CD4-positive, alpha-beta T cell treated with Interleukin-17A for 1 hour (primary cell): Measurements from ENCODE around the gene UNC5CL.

ENCODE experiments used
- DNase-seq: peaks from one replicate; pipeline ENCODE4 v3.0.0-alpha.2; 2020

UNC5CL gene

DNA sequence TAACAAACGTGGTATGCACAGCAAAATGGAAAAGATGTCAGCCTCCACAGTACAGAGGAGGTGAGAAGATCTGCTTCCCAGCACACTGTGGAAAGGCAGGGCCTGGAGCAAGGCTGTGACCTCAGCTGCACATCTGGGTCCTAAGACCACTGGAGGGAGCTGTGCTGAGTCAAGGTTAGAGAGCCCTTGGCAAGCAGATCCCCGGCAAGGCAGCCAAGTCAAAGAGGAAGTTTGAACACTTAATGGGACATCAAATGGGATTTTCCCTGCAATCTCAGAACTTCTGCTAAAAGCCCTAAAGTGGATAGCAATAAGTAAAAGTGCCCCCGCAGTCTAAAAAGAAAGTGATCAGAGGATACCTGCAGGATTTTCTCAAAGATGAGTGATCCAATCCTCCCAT lies 39.5 kb downstream of the UNC5CL start:
- DNase-seq: peak; percentile 20

DNA sequence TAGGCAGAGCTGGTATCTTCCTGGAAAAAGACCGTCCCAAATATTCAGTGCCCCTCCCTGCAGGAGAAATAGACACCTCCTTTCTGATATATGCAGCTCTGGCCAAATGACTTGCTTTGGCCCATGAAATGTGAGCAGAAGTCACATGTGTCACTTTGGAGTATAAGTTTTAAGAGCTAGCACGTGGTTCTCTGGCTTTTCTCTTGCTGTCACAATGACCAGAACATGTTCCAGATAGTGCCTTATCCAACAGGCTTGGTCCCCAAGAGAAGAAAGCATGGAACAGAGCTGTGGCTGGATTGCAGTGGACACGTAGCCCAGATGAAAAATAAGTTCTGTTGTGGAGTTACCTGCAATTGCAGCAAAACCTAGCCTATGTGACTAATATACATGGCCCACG lies 40.4 kb downstream of the UNC5CL start:
- no peak for DNase-seq

DNA sequence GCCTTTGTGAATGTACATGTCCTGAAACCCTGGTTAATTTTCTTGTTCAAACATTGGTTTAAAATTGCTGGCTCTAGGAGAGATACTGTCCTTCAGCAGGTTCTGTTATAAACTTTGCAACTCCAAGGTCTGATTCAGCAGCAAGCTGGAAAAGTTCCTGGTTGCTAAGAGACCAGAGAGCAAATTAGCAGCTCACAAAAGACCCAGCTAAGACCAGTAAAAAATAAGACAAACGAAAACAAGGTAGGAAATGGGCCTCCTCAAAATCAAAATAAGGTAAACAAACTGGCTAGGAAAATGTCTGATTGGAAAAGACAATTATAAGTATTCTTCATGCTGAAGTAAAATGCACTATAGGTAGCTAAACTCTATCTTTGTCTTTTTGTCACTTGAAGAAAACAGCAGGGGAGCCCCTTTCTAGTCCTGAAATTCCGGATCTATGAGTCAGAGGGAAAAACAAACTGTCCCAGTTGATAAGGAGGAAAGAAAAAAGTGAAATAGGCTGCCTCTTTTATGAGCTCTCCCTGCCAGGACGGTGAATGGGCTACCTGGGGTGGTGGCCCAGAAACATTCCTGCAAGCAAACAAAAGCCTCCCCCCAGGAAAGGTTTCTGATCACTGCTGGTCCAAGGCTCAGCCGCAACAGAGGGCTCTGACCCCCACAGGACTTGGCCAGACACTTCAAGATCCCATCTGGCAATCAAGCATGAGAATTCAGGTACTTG lies 41.6 kb downstream of the UNC5CL start:
- DNase-seq: no peak

DNA sequence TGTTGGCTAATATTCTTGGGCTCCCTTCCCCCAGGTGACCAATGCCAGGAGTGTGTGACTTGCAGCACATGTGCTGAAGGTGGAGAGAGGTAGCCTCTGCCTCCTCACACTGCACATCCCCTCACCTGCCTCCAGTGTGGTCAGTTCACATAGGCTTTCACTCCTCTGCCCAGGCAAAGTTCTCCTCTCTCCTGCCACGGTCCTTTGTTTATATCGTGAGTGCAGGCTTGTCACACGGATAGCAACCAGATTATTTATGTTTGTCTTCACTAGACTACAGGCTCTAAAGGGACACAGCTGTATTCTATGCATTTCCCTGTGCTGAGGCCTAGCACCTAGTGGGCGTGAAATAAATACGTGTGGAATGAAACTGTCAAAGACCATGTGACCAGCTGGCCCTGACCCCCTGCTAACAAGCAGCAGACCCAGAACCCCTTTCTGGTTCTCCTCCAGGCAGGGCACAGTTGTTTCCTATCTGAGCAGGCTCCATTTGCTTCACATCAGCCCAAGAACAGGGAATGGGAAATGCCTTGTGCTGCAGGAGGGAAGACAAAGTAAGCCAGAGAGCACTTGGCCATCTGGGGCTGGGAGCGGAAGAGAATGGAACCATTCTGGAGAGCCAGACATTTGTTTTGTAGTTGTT lies 42.3 kb downstream of the UNC5CL start:
- DNase-seq: no peak

DNA sequence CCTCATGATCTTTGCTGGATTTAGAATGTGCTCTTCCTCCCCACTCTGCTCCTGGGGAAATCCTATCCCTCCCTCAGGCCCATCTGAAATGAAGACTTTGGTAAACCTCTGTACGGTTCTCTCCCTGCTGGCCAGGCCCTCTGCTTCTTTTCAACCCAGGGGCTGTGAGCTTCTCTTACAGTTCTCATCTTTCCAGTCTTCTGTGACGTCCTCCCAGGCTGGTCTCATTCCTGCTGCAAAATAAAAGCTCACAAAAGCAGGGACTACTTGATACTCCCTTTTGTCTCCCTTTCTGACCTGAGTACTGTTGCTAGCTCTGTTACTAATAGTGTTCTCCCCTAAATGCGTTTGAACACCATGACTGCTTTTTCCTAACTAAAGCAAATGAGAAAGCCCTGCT lies 46.3 kb downstream of the UNC5CL start:
- DNase-seq: no peak

DNA sequence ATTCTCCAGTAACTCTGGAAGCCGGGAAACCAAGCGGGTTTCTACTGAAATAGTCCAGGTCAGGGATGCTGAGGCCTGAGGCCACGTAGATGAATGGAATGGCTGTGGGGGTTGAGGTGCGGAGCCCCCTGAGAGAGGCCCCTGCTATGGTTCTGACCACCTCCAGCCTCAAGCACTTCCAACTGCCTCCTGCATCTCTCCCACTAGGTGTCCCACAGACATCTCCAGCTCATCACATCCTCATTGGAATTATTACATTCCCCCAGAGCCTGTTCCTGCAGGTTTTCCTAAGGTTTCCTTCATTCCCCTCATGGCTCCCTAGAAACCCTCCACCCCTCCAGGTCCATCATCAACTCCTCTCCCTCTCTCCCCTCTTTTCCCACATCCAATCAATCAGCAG lies 48.7 kb downstream of the UNC5CL start:
- DNase-seq: no peak

DNA sequence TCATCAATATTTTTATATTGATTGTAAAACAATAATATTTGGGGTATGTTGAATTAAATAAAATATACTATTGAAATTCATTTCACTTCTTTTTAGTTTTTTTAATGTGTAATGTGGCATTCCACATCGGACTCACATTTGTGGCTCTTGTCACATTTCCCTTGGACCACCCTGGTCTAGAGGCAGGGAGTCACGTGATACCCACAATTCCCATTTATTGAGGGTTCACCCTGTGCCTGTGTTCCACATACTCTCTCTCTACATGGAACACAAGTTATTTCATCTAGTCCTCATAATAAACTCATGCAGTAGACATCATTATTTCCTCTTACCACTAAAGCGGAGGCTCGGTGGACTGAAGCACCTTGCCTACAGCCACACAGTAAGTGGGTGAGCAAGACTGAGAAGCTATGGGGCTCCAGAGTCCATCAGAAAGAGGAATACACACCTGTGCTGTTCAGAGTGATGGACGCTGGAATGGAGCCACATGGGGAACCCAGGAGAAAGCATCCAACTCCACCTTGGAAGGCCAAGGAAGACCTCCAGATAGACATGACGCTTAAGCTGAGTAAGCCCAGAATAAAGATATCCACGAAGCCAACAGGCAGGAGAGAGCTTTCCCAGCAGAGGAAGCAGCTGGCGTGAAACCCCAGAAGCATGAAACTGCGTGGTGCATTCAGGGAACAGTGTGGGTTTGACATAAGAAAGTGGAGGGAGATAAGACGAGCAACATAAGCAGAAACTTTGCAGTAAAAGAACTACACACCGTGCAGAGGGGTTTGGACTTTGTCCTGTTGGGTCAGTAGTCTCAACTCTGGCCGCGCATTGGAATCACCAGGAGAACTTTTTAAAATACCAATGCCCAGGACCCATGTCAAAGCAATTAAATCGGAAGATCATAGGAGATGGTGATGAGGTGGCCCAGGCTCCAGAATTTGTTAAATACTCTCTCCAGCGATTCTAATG lies 49.5 kb downstream of the UNC5CL start:
- DNase-seq: no peak

DNA sequence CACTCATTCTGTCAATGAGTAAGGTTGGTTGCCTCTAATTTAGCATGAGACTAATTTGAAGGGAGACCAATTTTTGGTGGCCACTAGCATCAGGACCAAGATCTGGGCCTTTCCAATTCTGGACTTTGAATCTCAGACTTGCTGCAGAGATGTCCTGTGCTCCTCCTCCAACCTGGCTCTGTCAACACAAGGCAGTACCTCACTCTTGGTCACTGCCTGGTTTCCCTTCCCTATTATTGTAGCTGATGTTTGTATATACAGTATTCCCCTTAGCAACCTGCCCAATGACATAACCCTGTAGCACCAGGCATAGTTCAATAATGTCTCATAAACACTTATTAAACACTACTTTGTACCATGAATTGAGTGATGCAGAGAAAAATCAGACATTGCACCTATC lies 50.4 kb downstream of the UNC5CL start:
- peak; percentile 6 for DNase-seq

DNA sequence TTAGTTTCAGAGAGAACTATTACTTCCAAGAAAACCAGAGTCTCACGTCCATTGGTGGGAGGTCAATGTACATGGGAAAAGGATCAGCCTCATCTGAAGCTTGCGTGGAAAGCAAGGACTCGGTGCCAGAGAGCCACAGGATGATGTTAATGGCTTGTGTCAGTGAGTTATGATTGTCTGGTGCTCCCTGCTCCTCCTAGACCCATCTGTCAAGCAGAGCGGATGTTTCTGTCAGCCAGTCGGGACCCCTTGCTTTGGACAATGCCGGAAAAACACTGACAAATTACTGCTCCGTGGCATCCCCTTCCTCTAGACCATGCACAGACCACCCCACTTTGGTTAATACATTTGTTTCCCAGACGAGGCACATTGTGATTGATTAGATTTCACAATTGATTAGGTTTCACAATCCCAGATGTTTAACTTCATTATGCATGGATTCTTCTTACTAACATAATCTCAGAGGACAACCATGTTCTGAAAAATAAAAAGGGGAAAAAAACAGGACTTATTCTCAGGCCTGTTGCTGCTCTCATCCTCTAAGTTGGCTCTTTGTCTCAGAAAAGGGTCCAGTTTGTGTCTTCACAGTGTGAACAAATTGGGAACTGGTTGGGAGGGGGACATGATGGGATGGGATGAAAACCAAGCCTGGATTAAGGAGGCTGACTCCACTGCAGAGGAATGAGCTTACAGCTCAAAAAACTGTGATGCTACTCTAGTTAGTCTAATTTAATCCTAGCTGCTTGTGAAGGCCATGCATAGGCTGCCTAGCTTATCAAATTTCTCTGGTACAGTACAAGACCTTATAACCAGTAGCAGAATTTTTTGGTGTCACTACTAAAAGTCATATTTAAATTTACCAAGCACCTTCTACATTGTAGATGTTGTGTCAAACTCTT lies 51.9 kb downstream of the UNC5CL start:
- no peak for DNase-seq

DNA sequence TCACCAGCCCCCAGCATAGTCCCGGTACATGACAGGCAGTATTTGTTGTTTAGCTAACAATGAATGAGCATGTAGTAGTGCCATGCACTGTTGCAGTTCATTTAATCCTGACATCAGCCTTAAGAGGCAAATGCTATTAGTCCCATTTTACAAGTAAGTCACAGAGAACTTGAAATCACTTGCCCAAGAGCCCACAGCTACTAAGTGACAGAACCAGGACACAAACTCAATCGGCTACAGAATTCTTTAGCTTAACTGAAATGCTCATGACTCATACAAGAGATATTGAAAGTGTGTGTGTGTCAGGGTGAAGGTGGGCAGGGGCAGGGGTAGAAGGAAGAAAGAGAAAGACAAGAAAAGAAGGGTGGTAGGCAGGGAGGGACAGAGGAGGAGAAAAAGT lies 52.7 kb downstream of the UNC5CL start:
- DNase-seq: no peak

DNA sequence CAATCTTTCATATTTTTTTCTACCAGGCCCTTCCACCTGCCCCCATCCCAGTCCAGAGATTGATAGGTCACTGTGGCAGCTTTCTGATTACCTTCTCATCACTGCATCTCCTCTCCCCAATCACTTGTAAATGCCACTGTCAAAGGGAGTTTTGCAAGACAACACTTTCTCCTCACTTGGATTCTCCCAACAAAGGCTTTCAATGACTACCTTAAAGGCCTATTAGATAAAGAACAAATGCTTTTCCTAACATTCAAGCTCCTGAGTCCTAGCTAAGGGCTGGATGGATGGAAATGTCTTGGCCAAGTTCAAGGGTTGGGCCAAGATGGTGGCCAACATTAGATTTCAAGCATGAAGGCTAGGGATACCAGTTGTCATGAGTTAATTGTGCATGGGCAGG lies 55.3 kb downstream of the UNC5CL start:
- no peak for DNase-seq

DNA sequence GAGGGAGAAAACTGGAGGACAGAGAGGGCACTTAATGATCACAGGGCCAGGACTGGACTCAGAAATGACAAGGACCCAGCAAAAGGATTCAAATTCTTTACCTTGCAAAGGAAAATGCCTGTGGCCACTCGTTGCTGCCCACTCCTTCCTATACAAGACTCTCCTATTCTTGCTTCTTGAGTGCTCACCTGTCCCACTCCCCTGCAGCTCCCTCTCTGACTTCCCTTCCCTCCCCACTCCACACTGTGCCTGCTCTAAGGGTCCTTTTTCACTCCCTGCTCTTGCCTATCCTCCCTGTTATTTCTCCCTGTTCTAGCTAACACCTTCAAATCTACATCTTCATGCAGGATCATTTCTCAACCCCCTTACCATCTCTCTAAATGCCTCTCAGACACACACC lies 56.1 kb downstream of the UNC5CL start:
- no peak for DNase-seq

DNA sequence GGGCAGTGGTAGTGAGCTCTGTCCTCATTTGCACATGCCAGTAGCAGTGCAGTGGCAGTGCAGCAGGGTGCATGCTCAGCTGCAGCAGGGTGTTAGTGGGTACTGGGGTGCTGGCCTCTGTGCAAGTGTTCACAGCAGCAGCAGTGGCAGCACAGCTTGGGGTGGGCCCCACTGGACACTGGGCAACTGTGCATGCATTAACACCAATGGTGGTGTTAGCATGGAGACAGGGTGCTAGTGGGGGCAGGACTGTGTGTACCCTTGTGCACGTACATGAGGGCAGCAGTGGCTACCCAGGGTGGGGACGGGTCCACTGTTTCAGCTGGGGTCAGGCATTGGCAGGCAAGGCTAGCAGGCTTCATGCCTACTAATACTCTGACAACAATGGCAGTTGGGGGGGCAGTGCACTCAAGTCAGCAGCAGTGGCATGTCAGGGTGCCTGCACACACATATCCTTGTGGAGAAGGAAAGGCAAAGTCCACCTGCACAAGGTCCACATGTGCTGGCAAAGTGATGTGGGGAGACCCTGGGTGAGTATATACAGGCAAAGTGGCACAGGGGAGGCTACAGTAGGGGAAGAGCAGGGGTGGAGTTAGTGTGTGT lies 60.2 kb downstream of the UNC5CL start:
- DNase-seq: no peak

DNA sequence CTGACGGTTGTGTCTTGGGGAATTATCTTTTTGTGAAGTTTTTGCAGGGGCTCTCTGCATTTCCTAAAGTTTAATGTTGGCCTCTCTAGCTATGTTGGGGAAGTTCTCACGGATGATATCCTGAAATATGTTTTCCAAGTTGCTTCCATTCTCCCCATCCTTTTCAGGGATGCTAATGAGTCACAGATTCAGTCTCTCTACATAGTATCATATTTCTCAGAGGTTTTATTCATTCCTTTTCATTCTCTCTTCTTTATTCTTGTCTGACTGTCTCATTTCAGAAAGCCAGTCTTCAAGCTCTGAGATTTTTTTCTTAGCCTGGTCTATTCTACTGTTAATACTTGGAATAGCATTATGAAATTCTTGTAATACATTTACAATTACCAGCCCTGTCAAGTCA lies 61.3 kb downstream of the UNC5CL start:
- DNase-seq: no peak

DNA sequence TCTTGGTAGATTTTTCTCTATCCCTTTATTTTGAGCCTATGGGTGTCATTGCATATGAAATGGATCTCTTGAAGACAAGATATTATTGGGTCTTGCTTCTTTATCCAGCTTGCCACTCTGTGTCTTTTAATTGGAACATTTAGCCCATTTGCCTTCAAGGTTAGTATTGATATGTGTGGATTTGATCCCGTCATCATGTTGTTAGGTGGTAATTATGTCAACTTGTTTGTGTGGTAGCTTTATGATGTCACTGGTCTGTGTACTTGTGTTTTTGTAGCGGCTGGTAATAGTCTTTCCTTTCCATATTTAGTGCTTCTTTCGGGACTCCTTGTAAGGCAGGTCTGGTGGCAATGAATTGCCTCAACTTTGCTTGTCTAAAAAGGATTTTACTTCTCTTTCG lies 61.9 kb downstream of the UNC5CL start:
- DNase-seq: no peak
